Panc1 (cell line): Measurements from ENCODE around the gene COA6.

Experiments
- POLR2AphosphoS5 ChIP-seq: IDR thresholded peaks from 2 replicates; pipeline ENCODE4 v1.6.1; 2012; ENCODE audit warnings: mild to moderate bottlenecking, low read depth, low read length, moderate library complexity
- REST ChIP-seq, 2 experiments: IDR thresholded peaks; 2 replicates each; pipeline ENCODE4 v1.6.1; 2011 to 2012; ENCODE audit warnings: low read depth in 2 of 2, control low read depth in 1 of 2, low read length in 1 of 2, mild to moderate bottlenecking in 1 of 2, moderate library complexity in 1 of 2; ENCODE audit not compliant: insufficient read depth in 1 of 2
- SIN3A ChIP-seq: IDR thresholded peaks from 2 replicates; pipeline ENCODE4 v1.6.1; 2012; ENCODE audit warnings: low read depth, mild to moderate bottlenecking, low read length, moderate library complexity, borderline replicate concordance; ENCODE audit not compliant: insufficient read depth
- TF ChIP-seq, protein P1 (sequence below): fragments of 450-650 bp; IDR thresholded peaks from 2 replicates; pipeline ENCODE4 v1.5.1; 2017; ENCODE audit warnings: mild to moderate bottlenecking

DNA sequence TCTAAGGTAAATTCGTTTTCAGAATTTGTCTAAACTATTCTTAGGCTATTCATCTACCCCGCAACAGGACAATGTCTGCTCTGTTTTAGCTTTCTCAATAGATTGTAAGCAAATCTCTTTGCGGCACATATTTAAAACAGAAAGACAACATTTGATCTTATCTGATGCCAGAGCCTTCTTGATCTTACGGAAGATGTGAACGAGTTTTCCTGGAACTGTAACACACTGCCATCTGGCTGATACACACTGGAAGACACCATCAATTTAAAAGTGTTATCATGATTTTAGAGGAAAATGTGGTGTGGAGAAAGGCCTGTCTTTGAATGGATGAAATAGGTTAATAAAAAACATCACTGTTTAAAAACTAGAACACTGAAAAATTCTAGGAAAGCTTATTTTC, 36.1 kb downstream of the COA6 start:
- TF ChIP-seq, protein P1, sequence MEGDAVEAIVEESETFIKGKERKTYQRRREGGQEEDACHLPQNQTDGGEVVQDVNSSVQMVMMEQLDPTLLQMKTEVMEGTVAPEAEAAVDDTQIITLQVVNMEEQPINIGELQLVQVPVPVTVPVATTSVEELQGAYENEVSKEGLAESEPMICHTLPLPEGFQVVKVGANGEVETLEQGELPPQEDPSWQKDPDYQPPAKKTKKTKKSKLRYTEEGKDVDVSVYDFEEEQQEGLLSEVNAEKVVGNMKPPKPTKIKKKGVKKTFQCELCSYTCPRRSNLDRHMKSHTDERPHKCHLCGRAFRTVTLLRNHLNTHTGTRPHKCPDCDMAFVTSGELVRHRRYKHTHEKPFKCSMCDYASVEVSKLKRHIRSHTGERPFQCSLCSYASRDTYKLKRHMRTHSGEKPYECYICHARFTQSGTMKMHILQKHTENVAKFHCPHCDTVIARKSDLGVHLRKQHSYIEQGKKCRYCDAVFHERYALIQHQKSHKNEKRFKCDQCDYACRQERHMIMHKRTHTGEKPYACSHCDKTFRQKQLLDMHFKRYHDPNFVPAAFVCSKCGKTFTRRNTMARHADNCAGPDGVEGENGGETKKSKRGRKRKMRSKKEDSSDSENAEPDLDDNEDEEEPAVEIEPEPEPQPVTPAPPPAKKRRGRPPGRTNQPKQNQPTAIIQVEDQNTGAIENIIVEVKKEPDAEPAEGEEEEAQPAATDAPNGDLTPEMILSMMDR: no peak
- TF ChIP-seq REST (IDR thresholded peaks at IDR 0.05; ENCODE audit: insufficient read depth in 1 of 2, low read depth in 2 of 2, low read length in 1 of 2): no peak
- TF ChIP-seq SIN3A: no peak
- no peak for TF ChIP-seq POLR2AphosphoS5
